Fibroblast of skin of scalp (primary cell): ENCODE data around the gene GPR108.
"Not testable (repeated sequence)": the region's sequence is repeated elsewhere in the genome, so short reads cannot be mapped to it uniquely, and the experiment has no call there.

ENCODE experiments used
- DNase-seq: peaks from one replicate; pipeline ENCODE4 v3.0.0-alpha.2; 2013

Gene GPR108

GRCh38 chr19:6718741-6719539 is 18.4 kb downstream of the GPR108 start:
- DNase-seq, result no peak

GRCh38 chr19:6718111-6718740 is 19.2 kb downstream of the GPR108 start:
- DNase-seq, result no peak

DNA sequence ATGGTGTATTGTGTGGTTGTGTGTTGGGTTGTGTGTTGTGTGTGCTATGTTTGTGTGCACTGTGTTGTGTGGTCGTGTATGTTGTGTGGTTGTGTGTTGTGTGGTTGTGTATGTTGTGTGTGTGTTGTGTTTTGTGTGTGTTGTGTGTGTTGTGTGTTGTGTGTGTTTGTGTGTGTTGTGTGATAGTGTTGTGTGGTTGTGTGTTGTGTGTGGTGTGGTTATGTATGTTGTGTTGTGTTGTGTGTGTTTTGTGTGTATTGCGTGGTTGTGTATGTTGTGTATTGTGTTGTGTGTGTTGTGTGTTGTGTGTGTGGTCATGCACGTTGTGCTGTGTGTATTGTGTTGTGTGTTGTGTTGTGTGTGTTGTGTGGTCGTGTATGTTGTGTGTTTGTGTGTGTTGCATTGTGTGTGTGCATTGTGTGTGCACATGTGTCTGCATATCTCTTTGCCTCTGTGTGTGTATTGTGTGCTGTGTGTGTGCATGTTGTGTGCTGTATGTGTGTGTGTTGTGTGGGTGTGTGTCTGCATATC is 19.9 kb downstream of the GPR108 start:
- no peak for DNase-seq

- DNase-seq, result no peak
Observed at GRCh38 chr19:6717036-6717435, 20.3 kb downstream of the GPR108 start.

- DNase-seq, result no peak
Observed at GRCh38 chr19:6716610-6716970, 20.8 kb downstream of the GPR108 start.

- no peak for DNase-seq
Observed at GRCh38 chr19:6714749-6715555, 22.4 kb downstream of the GPR108 start.

GRCh38 chr19:6713773-6714692 is 23.3 kb downstream of the GPR108 start:
- no peak for DNase-seq

- no peak for DNase-seq
Observed at GRCh38 chr19:6712692-6713670, 24.4 kb downstream of the GPR108 start.

- no peak for DNase-seq
Observed at GRCh38 chr19:6712231-6712630, 25.1 kb downstream of the GPR108 start.

DNA sequence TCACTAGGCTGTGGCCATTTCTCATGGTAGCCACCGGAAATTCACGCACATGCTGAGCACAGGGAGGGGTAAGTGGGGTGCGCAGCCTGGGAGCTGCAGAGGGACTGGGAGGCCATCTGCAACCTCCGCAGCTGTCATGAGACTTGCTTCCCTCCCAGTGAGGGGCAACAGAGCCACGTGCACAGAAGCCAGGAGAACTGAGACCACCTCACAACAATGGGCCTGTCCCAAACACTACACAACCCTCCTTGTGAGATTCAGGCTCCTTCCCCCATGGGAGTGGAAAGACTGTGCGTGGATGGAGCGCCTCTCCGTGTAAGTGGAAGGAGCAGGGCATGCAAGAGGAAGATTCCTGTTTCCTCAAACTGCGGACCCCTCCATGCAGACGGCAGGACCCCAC is 25.8 kb downstream of the GPR108 start:
- no peak for DNase-seq

DNA sequence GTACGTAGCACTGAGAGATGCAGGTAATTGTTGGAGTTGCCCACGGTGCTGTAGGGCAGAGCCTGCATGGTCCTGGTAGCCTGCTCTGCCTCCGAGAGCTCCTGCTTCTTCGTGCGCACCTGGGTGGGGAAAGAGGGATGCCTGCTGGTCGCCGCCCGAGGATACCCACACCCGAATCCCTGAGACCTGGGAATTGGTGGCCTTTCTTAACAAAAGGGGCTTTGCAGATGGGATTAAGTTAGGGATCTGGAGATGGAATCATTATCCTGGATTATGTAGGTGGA is 26.4 kb downstream of the GPR108 start:
- DNase-seq, result no peak

- DNase-seq, result no peak
Observed at GRCh38 chr19:6710273-6711077, 26.9 kb downstream of the GPR108 start.

- no peak for DNase-seq
Observed at GRCh38 chr19:6709549-6709948, 27.8 kb downstream of the GPR108 start.

GRCh38 chr19:6708913-6709312 is 28.5 kb downstream of the GPR108 start:
- DNase-seq, result not testable (repeated sequence)

- DNase-seq, result no peak
Observed at GRCh38 chr19:6708346-6708745, 29.0 kb downstream of the GPR108 start.

- DNase-seq, result no peak
Observed at GRCh38 chr19:6707658-6708018, 29.7 kb downstream of the GPR108 start.

DNA sequence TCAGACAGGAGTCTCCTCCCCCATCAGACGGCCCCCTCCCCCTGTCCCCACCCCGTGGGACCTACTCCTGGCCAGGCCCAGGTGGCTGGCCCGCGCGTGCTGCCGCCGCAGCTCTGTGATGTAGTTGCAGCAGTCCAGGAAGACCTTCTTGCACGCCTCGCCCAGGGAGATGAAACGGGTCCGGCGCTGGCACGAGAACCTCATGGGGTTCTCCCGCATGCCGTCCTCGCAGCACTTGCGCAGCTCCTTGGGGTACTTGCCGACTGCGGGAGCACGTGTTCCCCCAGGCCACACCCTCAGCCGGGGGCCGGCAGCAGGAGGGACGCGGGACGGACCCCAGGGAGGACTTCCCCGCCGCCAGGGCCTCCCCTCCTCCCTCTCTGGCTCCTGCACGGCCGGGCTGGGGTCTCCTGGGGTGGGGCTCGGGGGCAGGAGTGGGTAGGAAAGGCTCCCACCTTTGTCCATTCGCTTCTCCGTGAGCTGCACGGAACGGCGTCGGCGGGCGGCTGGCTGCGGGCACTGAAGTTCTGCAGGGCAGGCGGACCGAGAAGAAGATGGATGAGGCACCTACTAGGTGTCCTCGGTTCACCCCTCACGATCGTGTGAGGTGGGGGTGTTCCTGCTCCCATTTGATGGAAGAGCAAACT is 30.2 kb downstream of the GPR108 start:
- no peak for DNase-seq

- DNase-seq, result no peak
Observed at GRCh38 chr19:6706633-6706958, 30.8 kb downstream of the GPR108 start.

- no peak for DNase-seq
Observed at GRCh38 chr19:6705931-6706632, 31.3 kb downstream of the GPR108 start.
